CD4-positive, alpha-beta T cell treated with Interleukin-6 for 4 hours (primary cell): ENCODE results near the gene GNRHR.
"Not testable (repeated sequence)": the region's sequence is repeated elsewhere in the genome, so short reads cannot be mapped to it uniquely, and the experiment has no call there.

Experiments used
- DNase-seq: peaks from one replicate; pipeline ENCODE4 v3.0.0-alpha.2; 2020; ENCODE audit warnings: mixed read lengths

Gene GNRHR

GRCh38 chr4:67725981-67726380, 28.2 kb downstream of the GNRHR start:
- no peak for DNase-seq

- no peak for DNase-seq
Observed at GRCh38 chr4:67725132-67725531, 29.1 kb downstream of the GNRHR start.

- DNase-seq = no peak
Observed at GRCh38 chr4:67723949-67724348, 30.2 kb downstream of the GNRHR start.

- DNase-seq = no peak
Observed at GRCh38 chr4:67723341-67723740, 30.8 kb downstream of the GNRHR start.

- DNase-seq = no peak
Observed at GRCh38 chr4:67721770-67722597, 32.2 kb downstream of the GNRHR start.

GRCh38 chr4:67721315-67721769, 32.8 kb downstream of the GNRHR start:
- DNase-seq = no peak

- no peak for DNase-seq
Observed at GRCh38 chr4:67719953-67720617, 34.1 kb downstream of the GNRHR start.

GRCh38 chr4:67718848-67719247, 35.3 kb downstream of the GNRHR start:
- DNase-seq = no peak

- no peak for DNase-seq
Observed at GRCh38 chr4:67717586-67717985, 36.6 kb downstream of the GNRHR start.

GRCh38 chr4:67714955-67715354, 39.2 kb downstream of the GNRHR start:
- DNase-seq = no peak

GRCh38 chr4:67714248-67714583, 40.0 kb downstream of the GNRHR start:
- DNase-seq = no peak

- DNase-seq = no peak
Observed at GRCh38 chr4:67713529-67714247, 40.5 kb downstream of the GNRHR start.

GRCh38 chr4:67712650-67713528, 41.3 kb downstream of the GNRHR start:
- DNase-seq = no peak

GRCh38 chr4:67712000-67712625, 42.1 kb downstream of the GNRHR start:
- DNase-seq = no peak

GRCh38 chr4:67706682-67707081, 47.5 kb downstream of the GNRHR start:
- DNase-seq = not testable (repeated sequence)

GRCh38 chr4:67704843-67705242, 49.3 kb downstream of the GNRHR start:
- no peak for DNase-seq

GRCh38 chr4:67702166-67702565, 52.0 kb downstream of the GNRHR start:
- DNase-seq = no peak

- DNase-seq = no peak
Observed at GRCh38 chr4:67701517-67701850, 52.7 kb downstream of the GNRHR start.

- DNase-seq = peak; percentile 96
Observed at GRCh38 chr4:67700738-67701516, 53.3 kb downstream of the GNRHR start, which contains the start of gene UBA6. TSS of gene UBA6 (minus strand) at chr4:67701155. CDS start at chr4:67701119, 36 bp downstream.

GRCh38 chr4:67700116-67700737, 54.0 kb downstream of the GNRHR start:
- DNase-seq = no peak

- DNase-seq = no peak
Observed at GRCh38 chr4:67699603-67700002, 54.6 kb downstream of the GNRHR start.
